T-helper 17 cell (primary cell): ENCODE data around the gene ACY1. TPM values are rescaled to one million over a fixed set of nuclear protein-coding genes. Genes with fewer than 3 reads are reported as not detected.
"Not testable (repeated sequence)": the region's sequence is repeated elsewhere in the genome, so short reads cannot be mapped to it uniquely, and the experiment has no call there.

Source experiments
- ATAC-seq: fragments of 150-1000 bp; cut with Tn5 transposase; 2 replicates; pipeline ENCODE4 v1.10.0; 2021; ENCODE audit warnings: mild to moderate bottlenecking, moderate library complexity
- DNase-seq, 3 donors: peaks; one replicate each; pipeline versions ENCODE4 v3.0.0 to v3.0.0-alpha.2; 2020 to 2021
- H3K9me3 ChIP-seq: one replicate; pipeline ENCODE4 v1.7.0; 2013; ENCODE audit warnings: low read length, mild to moderate bottlenecking; ENCODE audit not compliant: control insufficient read depth, poor library complexity, severe bottlenecking
- H3K27ac Mint-ChIP-seq: one replicate; pipeline ENCODE4 v1.8.0; 2022; ENCODE audit warnings: mild to moderate bottlenecking, moderate library complexity, mixed read lengths
- H3K27me3 Mint-ChIP-seq: one replicate; pipeline ENCODE4 v1.8.0; 2022; ENCODE audit warnings: mixed read lengths
- H3K36me3 Mint-ChIP-seq: one replicate; pipeline ENCODE4 v1.8.0; 2022; ENCODE audit warnings: low read depth, mixed read lengths
- H3K4me1 Mint-ChIP-seq: one replicate; pipeline ENCODE4 v1.8.0; 2022; ENCODE audit warnings: mild to moderate bottlenecking, mixed read lengths
- H3K4me3 Mint-ChIP-seq: one replicate; pipeline ENCODE4 v1.8.0; 2022; ENCODE audit warnings: mild to moderate bottlenecking, moderate library complexity, mixed read lengths
- total RNA-seq, 4 donors: library from RNA in 2 of 4; stranded (reverse) in 2 of 4; gene quantifications; one replicate each; pipeline ENCODE4 v1.2.3 and lab custom pipeline; 2022 to 2026

The ACY1 gene
- total RNA-seq, 2 donors from 2014 or later: 7.1 to 7.6 TPM

DNA sequence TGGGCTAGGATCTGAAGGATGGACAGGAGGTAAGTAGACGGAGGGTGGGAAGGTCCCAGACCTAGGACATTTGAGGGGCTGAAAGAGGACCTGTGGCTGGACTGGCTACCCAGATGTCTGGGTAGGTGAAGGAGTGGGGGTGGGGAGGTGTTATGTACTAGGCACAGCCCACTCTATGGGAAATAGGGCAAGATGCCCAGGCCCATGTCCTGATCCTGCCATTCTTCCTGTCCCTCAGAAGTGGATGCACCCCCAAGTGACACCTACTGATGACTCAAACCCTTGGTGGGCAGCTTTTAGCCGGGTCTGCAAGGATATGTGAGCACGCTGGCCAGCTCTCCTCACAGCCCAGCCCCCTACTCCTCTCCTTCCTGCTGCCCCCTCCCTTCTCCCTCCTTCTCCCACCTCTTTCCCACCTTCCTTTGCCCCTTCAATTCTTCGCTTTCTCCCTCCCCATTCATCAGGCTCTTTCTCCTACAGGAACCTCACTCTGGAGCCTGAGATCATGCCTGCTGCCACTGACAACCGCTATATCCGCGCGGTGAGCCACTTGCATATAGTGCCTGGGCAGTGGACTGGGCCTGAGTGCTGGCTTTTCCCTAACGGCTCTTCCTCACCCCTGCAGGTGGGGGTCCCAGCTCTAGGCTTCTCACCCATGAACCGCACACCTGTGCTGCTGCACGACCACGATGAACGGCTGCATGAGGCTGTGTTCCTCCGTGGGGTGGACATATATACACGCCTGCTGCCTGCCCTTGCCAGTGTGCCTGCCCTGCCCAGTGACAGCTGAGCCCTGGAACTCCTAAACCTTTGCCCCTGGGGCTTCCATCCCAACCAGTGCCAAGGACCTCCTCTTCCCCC, 5.2 kb downstream of the ACY1 start:
- peaks cover 3% of the 10 kb centered on the region for H3K4me1 Mint-ChIP-seq

GRCh38 chr3:51990501-51990971, 7.2 kb downstream of the ACY1 start:
- DNase-seq, H3K27me3 Mint-ChIP-seq, H3K4me3 Mint-ChIP-seq, H3K9me3 ChIP-seq, H3K36me3 Mint-ChIP-seq, H3K4me1 Mint-ChIP-seq, ATAC-seq: not testable (repeated sequence)
- H3K27ac Mint-ChIP-seq: peak overlapping the region; percentile 32

More for the DNA sequence above, 5.2 kb downstream of the ACY1 start:
- no peak for DNase-seq
- peak overlapping the region; percentile 70 for H3K27ac Mint-ChIP-seq
- H3K9me3 ChIP-seq: no peaks in the 10 kb centered on the region
- no peak overlapping the region for H3K4me3 Mint-ChIP-seq
- no peak for ATAC-seq
- no peaks in the 10 kb centered on the region for H3K27me3 Mint-ChIP-seq
- H3K36me3 Mint-ChIP-seq: no peaks in the 10 kb centered on the region

- no peak overlapping the region for H3K27ac Mint-ChIP-seq
Observed at GRCh38 chr3:51992017-51992682, 8.8 kb downstream of the ACY1 start.

DNA sequence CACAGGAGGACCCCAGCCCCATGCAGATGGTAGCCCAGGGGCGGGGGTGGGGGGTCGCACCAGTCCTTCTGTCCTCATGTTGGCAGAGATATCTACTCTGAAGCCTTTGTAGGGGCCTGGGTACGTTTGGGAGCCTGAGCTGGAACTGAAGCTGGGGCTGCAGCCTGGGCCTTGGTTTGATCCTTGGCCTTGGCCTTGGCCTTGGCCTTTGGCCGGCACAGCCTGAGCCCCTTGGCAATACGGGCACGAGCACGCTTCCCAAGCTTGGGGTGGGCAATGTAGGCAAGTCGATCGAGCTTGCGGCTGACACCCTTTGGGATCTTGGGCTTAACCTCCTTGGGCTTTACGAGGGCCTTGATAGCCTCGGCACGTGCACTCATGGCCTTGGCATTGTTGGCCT, 10.3 kb downstream of the ACY1 start:
- peak overlapping the region; percentile 39 for H3K4me3 Mint-ChIP-seq
- H3K4me1 Mint-ChIP-seq: peaks cover 20% of the 10 kb centered on the region
- not testable (repeated sequence) for ATAC-seq, DNase-seq, H3K9me3 ChIP-seq, H3K36me3 Mint-ChIP-seq, H3K27me3 Mint-ChIP-seq
- peak overlapping the region; percentile 99 for H3K27ac Mint-ChIP-seq

More at GRCh38 chr3:51992017-51992682, 8.8 kb downstream of the ACY1 start:
- H3K27me3 Mint-ChIP-seq: no peaks in the 10 kb centered on the region
- H3K4me3 Mint-ChIP-seq: peak overlapping the region; percentile 36
- DNase-seq (no peak), ATAC-seq (no peak)
- H3K4me1 Mint-ChIP-seq: peaks cover 16% of the 10 kb centered on the region
- H3K9me3 ChIP-seq: no peaks in the 10 kb centered on the region
- H3K36me3 Mint-ChIP-seq: peaks cover 2% of the 10 kb centered on the region

DNA sequence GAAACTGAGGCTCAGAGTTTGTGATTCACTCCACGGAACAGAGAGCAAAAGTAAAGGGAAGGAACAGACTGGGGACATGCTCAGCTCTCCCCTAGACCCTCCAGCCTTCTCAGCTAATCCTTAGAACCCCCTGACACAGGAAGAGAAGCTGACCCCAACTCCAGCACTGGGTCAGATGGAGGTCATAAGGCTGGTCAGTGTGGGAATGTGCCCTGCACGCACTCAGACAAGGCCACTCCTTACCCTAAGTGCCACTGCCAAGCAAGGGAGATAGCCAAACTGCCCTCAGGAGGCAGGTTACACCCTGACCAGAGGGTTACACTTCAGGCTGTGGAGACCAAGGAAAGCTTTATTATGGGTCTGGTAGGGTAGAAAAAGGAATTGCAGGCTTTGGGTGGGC, 11.2 kb downstream of the ACY1 start:
- peak overlapping the region; percentile 100 for H3K4me3 Mint-ChIP-seq
- no peaks in the 10 kb centered on the region for H3K9me3 ChIP-seq
- DNase-seq (no peak), ATAC-seq (no peak)
- peaks cover 20% of the 10 kb centered on the region for H3K4me1 Mint-ChIP-seq
- no peaks in the 10 kb centered on the region for H3K27me3 Mint-ChIP-seq
- H3K27ac Mint-ChIP-seq: peak overlapping the region; percentile 99
- peaks cover 2% of the 10 kb centered on the region for H3K36me3 Mint-ChIP-seq

DNA sequence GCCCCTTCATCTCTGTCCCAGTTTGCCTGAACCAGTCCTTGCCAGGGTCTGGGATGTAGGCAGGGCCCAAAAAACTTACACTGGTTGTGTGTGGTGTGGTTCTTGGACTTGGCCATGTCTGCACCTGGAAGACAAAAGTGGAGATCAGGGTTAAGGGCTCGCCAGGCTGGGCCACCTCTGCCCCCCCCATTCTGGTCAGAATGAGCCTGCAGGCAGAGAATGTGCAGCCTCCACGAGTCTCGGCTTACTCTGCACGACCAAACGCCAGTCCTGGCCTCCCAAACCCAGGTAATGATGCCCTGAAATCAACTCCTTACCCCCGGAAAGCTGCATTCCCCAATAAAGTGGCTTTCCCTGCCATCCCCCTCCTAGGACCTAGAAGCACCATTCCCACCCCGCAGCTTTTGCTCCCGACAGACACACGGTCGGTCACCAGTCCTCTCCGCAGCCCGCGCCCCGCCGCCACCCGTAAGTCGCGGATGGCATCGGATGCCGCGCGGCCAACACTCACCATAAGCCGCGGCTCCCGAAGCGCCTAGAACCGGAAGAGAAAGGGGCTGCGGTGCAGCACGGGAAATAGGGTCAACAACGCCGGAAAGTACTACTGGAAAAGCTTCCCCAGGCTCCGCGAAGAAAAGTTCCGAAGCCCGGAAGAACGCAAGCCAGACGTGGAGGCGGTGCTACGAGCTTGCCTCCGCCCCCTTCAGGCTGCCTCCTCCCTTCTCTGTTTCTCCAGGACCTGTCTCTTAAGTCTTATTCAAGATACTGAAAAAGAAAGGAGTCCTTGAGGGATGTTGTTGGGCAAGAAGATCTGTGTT, 12.2 kb downstream of the ACY1 start, which contains the start of gene RPL29:
Gene RPL29 (minus strand): TSS at position 550 of the 818 bp plus-strand sequence. CDS start 434 bp downstream, at position 116.
- Mint-ChIP-seq H3K4me3 (peak within 1 kb of the TSS; percentile 100), H3K4me1 (peaks cover 20% of the 10 kb centered on the region), H3K27ac (peak within 1 kb of the TSS; percentile 99), H3K36me3 (peaks cover 2% of the 10 kb centered on the region), H3K27me3 (no peaks in the 10 kb centered on the region)
- H3K9me3 ChIP-seq: no peaks in the 10 kb centered on the region
- ATAC-seq (peak; percentile 98), DNase-seq (peak; percentile 77 to 88 (median 85))

DNA sequence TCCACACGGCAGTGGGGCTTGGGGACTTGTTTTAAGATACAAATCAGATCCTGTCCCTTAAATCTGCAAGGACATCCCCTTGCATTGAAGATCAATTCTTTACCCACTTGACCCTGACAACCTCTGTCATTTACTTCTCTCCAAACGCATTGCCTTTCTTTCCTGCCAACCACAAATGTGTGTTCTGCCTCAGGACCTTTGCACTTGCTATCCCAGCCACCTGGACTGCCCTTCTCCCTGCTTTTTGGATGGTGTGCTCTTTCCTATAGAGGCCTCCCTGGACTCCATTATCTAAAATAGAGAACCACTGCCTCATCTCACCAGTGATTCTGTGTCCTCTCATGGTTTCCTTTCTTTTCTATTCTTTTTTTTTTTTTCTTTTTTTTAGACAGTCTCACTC, 13.8 kb downstream of the ACY1 start:
- H3K27ac Mint-ChIP-seq: peak overlapping the region; percentile 45
- ATAC-seq (no peak), DNase-seq (no peak)
- H3K9me3 ChIP-seq: no peaks in the 10 kb centered on the region
- peaks cover 26% of the 10 kb centered on the region for H3K4me1 Mint-ChIP-seq
- H3K36me3 Mint-ChIP-seq: peaks cover 2% of the 10 kb centered on the region
- peak overlapping the region; percentile 67 for H3K4me3 Mint-ChIP-seq
- H3K27me3 Mint-ChIP-seq: no peaks in the 10 kb centered on the region

DNA sequence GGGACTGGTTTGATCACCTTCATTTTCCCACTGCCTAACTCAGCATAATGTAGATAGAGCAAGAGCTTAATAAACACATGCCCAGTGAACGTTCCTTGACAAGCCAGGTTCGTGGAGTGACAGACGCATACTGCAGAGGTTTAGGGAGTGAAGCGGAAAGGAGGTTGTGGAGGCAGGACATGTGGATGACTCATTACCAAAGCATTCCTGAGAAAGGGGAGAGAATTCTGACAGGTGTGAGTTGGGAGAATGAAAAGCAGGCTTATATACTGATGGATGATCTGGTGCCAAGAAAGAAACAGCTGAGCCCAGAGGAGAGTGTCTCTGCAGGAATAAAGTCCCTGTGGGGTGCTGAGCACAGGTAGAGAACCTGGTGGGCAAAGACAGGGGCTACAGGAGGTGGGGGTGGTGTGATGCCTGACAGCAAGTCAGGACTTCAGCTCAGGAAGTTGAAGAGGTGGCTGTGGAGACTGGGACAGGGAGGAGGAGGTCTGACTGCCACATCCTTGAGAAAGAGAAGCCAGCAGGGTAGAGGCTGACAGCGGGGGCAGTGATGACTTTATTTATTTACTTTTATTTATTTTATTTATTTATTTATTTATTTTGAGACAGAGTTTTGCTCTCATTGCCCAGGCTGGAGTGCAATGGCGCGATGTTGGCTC, 14.7 kb downstream of the ACY1 start:
- Mint-ChIP-seq H3K4me3 (no peak overlapping the region), H3K27me3 (no peaks in the 10 kb centered on the region), H3K27ac (peak overlapping the region; percentile 45), H3K36me3 (peaks cover 2% of the 10 kb centered on the region), H3K4me1 (peaks cover 26% of the 10 kb centered on the region)
- no peaks in the 10 kb centered on the region for H3K9me3 ChIP-seq
- no peak for ATAC-seq
- DNase-seq: no peak

- Mint-ChIP-seq H3K4me1 (peaks cover 26% of the 10 kb centered on the region), H3K27me3 (no peaks in the 10 kb centered on the region), H3K27ac (no peak overlapping the region), H3K4me3 (no peak overlapping the region), H3K36me3 (peaks cover 2% of the 10 kb centered on the region)
- ATAC-seq: no peak
- no peak for DNase-seq
- H3K9me3 ChIP-seq: no peaks in the 10 kb centered on the region
Observed at GRCh38 chr3:51998774-51999173, 15.4 kb downstream of the ACY1 start.

DNA sequence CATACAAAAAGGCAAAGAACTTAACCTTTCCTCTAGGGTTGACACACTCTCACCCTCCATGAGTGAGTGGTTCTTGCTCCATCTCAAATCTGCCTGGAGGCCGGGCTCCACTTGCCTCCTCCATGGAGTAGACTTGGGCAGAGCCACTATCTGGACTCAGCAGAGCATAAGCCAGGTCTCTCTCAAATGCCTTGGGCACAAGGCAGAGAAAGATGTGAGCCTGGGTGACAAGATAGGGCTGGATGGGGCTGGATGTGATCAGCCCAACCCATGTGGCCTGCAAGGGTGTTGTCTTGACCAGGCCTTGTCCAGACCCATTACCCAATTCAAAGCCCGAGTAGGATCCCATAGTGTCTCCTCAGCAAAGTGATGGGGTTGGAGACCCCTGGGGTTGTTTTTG, 16.5 kb downstream of the ACY1 start:
- Mint-ChIP-seq H3K4me3 (no peak overlapping the region), H3K27ac (no peak overlapping the region), H3K4me1 (peaks cover 23% of the 10 kb centered on the region), H3K36me3 (peaks cover 2% of the 10 kb centered on the region), H3K27me3 (no peaks in the 10 kb centered on the region)
- ATAC-seq: no peak
- H3K9me3 ChIP-seq: no peaks in the 10 kb centered on the region
- DNase-seq: no peak

DNA sequence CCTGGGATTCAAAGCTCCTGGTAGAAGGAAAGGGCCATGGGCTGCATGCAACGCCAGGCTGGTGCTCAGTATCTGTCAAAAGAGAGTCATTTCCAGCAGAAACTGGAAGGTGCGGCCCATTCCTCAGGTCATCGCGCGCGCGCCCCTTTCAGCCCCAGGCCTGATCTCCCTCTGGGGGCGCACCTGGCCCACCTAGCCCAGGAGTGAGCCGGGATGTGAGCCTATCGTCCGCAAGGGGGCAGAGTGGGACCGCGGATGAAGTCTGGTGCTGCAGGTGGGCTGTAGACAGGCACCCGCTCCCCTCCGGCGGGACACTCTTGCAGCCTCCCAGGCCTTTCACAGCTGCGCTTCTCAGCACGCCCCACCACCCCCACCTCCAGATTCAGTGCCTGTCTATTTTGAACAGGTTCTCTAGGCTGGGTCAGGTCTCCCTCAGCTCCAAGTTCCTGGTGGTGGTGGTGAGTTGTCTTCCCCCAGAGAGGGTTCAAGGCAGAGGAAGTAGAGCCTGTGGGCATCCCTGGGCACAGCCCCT, 18.2 kb downstream of the ACY1 start:
- Mint-ChIP-seq H3K36me3 (no peaks in the 10 kb centered on the region), H3K27ac (no peak overlapping the region), H3K4me3 (no peak overlapping the region), H3K27me3 (no peaks in the 10 kb centered on the region), H3K4me1 (peaks cover 18% of the 10 kb centered on the region)
- DNase-seq: peak; percentile 77 to 83 (median 80)
- peak; percentile 97 for ATAC-seq
- H3K9me3 ChIP-seq: no peaks in the 10 kb centered on the region

DNA sequence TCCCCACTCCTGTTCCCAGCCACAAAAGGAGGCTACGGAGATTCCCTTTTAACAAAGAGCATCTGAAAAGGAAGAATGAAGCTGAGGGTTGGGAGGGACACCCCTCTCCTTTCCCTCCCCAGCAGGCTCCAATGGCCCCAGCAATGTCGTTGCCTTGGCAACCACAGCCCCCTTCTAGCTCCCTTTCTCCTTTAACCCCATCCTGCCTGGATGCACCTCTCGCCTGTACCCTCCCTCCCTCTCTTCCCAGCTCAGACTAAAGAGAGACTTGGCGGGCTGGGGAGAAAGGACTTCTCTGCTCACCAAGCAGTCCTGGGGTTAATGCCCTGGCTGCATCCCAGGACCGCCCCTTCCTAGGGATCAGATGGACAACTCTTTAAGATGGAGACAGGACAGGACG, 19.4 kb downstream of the ACY1 start:
- H3K36me3 Mint-ChIP-seq: no peaks in the 10 kb centered on the region
- H3K4me3 Mint-ChIP-seq: no peak overlapping the region
- no peaks in the 10 kb centered on the region for H3K27me3 Mint-ChIP-seq
- DNase-seq: no peak
- no peaks in the 10 kb centered on the region for H3K9me3 ChIP-seq
- no peak for ATAC-seq
- peaks cover 12% of the 10 kb centered on the region for H3K4me1 Mint-ChIP-seq
- H3K27ac Mint-ChIP-seq: peak overlapping the region; percentile 47
